Right hindlimb (tissue), 1 donor: ENCODE results near the gene HSPA2.
A peak's percentile ranks its signal among the peaks of the same experiment; 100 is the strongest.

ENCODE experiments used
- DNase-seq: peaks from one replicate; pipeline ENCODE4 v3.0.0-alpha.2; 2018

Gene HSPA2

DNA sequence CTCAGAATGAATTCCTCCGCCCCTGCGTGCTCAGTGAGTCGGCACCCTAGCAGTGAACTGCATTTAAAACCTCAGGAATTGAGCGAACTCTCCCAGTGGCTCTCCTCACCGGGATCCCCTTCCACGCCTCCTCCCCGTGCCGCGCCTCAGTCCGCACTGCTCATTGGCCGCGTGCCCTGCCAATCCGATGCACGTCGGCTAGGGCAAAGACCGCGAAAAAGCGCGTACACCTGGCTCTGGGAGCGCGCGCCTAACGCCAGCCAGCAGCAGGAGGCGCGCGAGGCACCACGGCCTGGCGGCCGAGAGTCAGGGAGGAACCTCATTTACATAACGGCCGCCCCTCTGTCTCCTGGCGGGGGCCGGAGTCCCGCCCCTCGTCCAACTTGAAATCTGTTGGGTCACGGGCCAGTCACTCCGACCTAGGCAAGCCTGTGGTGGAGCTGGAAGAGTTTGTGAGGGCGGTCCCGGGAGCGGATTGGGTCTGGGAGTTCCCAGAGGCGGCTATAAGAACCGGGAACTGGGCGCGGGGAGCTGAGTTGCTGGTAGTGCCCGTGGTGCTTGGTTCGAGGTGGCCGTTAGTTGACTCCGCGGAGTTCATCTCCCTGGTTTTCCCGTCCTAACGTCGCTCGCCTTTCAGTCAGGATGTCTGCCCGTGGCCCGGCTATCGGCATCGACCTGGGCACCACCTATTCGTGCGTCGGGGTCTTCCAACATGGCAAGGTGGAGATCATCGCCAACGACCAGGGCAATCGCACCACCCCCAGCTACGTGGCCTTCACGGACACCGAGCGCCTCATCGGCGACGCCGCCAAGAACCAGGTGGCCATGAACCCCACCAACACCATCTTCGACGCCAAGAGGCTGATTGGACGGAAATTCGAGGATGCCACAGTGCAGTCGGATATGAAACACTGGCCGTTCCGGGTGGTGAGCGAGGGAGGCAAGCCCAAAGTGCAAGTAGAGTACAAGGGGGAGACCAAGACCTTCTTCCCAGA, at the start of gene HSPA2:
TSS of gene HSPA2 (plus strand) at position 534 of the 995 bp plus-strand sequence. CDS start at position 643, 109 bp downstream.
- DNase-seq, result peak; percentile 100

DNA sequence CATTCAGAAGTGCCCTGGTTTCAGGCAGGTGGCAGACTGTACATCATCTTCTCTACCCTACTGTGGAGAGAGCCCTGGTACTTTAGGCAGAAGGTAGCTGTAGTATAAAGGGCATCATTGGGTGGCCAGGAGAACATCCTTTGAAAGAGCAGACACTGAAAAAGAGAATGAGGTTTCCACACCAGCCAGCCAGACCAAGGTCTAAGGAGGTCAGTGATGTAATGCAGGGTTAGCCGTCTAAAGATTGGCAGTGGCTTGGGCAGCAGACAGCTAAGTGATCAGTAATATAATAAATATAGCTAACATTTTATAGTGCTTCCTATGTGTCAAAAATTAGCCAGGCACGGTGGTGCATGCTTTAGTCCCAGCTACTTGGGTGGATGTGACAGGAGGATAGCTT, 48.9 kb upstream of the HSPA2 start:
- DNase-seq, result no peak

DNA sequence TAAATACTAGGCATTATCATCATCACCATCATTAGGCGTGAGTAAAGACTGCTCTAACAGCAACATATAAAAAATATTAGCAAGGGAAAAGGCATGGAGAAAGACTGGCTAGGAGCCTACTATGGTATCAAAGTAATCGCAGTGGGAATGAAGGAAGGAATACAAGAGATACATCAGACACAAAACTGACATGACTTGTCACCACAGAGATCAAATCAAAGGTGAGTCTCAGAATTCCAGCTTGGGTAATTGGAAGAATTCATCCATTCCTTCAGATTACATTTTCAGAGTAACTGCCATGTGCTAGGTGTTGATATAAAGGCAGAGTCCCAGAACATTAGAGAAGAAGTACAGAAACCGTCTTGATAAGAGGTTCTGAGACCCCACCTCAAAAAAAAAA, 47.1 kb upstream of the HSPA2 start:
- DNase-seq, result no peak

DNA sequence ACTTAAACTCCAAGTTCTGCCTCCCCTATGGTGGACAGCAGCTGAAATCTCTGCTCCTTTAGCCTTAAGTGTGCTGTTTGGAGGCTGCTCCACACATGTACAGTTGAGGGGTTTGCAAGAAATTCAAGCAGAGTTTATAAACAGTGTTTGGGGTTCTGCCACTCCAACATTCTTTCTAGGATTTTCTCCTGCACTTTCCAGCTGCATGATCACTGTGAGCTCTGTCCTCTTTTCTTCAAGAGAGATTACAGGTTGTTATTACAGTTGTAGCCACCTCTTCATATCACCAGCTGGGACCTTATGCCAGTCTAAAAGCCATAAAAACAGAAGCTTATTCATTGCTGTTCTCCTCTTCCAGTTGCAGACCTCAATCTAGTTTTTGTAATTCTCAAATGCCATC, 45.3 kb upstream of the HSPA2 start:
- no peak for DNase-seq

DNA sequence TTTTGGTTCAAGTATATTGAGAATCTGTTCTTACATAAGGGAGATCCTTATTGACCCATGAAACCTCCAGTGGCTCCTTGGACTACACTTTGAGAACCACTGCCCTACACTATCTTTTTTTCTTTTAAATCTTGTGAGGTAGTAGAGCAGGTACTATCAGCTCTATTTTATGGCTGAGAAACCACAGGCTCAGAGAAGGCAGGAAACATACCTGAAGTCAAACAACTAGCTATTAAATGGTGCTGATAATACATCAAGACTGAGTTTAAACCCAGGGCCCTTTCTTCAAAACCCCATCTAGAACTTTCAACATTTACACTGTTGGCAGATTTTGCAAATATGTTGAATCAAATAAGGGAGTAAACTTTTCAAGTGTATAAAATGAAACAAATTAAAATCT, 43.8 kb upstream of the HSPA2 start:
- DNase-seq, result no peak

DNA sequence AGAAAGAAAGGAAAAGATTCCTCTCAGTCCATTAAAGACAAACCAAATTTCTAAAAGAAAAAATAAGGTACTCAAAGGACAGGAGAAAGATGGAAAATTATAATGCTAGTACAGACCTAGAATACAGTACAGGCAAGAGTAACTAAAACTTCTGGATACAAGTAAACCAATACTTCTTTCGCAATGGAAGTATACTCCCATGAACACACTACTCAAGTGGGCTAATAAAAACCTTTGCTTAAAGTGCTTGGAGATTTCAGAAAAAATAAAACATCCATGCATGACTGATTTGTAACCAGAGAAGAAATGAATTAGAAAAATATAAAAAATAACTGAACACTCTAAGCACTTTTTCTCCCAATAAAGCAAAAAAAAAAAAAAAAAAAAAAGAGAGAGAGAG, 40.5 kb upstream of the HSPA2 start:
- no peak for DNase-seq

DNA sequence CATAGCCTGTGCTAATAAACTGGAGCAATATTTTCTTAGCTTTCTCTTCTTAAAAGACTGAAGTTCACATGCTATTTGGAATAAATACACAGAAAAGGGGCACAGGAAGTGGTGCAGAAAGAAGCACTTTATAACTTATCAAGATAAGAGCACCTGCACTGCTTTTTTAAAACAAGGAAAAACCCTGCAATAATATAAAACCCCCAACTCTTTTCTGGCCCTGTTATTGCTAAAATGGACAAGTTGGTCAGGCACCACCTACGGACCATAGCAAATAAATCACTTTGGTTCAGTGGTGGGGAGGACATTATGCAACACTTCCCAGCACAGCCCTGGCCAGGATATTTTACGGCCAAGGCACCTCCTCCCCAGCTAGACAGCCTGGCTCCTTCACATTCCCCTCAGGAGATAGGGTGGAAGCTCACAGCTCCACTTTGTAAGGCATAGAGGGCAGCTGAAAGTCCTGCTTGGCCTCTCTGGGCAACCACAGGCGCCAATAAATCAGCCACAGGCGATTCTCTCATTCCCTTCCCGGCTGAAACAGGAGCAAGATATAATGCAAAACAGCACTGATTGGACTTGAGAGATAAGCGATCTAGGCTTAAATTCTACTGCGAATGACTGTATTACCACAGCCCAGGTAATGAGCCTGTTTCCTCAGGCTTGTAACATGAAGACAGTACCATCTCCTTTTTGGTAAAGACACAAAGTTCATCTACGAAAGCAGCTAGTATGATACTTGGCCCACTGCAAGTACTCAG, 39.0 kb upstream of the HSPA2 start:
- peak; percentile 25 for DNase-seq

DNA sequence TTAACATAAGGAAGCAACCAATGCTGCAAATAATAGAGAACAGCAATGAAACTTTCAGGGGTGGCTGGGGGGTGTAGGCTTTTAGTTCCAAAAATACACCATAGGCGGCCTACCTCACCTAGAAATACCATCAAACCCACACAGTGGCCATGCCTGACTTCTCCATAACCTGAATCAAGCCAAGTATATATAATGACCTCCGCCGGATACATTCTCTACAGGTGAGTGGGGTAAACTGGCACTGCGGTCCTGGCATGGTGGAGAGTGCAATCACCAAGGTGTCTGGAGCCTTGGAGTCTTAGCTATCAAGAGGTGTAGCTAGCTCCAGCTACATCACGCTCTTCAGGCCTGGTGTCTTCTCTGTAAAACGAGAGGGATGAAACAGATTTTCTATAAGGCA, 38.1 kb upstream of the HSPA2 start:
- no peak for DNase-seq

DNA sequence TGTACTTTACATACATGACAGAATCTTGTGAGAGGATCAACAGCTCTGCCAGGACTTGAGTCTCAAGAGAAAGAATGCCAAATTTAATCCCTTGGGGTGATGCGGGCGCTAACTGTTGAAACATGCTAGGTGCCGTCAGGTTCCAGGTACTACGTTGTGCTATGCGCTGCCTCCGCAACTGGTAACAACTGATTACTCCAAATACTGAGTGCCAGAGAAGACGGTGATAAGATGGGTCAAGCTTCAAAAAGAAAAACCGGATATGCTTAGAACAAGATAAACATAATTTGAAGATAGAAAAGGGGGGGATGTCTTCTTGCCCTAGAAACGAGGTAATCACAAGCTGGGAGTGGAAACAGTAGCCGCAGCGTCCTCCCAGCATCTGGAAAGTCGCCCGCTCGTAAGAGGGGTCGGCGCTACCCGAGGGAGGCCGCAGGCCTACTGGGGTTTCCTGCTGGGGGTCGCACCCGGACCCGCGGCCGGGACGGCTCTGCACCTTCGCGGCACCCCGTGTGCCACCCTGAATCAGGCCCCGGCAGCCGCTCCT, 37.6 kb upstream of the HSPA2 start:
- DNase-seq, result peak; percentile 26

DNA sequence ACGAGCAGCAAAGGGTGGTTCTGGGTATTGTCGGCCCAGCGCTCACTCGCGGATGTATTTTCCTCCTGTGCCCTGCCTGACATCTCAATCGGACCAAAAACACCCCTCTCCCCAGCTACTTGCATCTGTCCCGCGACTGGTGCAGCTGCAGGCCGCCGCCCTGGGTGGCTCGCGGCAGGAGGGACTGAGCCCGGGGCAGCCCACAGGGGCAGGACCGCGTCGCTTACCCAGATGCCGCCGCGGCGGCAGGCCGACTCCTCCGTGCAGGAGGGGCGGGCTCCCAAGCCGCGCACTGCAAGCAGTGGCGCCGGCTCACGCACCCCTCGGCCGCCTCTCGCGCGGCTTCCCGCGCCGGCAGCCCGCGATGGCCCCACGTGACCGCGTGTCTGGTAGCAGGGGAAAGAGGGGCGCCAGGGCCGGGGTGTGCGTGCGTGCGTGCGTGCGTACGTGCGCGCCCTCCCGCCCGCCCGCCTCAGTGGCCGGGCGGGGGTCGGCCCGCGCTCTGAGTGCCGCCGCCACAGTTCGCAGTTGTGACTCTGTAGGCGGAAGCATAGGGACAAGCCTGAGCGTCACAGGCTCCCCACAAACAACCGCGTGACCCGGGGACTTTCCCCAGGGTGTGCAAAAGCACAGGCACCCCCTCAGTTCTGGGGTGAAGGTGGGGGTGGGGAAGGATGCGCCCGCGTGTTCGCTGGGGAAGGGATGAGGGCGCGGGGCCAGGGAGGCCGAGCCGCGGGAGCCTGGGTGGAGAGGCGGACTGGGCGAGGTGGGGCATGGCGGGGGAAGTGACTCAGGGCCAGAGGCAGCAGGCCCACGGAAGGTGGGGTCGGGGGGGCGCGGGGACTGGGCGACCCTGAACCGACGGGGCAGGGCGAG, 36.9 kb upstream of the HSPA2 start, which contains the start of gene ZBTB25:
TSS of gene ZBTB25 (minus strand) at position 405 of the 876 bp plus-strand sequence. CDS start 13,305 bp downstream, outside the sequence.
- DNase-seq, result peak; percentile 97

DNA sequence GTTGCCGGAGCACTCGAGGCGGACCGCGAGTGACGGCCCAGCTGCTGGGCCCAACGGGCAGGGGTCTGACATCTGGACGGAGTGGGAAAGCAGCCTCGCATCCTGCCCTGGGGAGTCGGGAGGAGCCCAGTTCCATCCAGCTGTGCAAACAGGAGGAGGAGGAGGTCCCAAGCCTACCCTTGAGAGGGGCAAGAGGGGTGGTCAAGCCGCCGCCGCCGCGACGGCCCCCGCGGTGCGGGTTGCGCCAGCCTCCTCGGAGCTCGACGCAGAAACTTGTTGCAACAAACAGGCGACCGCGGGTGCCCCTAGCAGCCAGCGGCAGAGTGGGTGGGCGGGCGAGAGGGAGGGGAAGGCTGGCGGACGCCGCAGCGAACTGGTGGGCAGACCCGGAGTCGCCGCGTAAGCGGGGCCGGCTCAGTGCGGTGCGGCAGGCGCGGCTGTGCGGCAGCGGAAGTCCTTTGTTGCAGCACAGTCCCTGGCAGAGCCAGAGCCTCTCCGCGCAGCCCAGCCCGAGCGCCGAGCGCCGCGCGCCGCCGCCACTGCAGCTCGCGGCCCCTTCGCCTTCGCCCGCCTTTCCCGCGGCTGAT, 36.1 kb upstream of the HSPA2 start, which contains the start of gene ZBTB1:
TSS of gene ZBTB1 (plus strand) at position 461 of the 587 bp plus-strand sequence. CDS start 16,735 bp downstream, outside the sequence.
- DNase-seq, result peak; percentile 92

DNA sequence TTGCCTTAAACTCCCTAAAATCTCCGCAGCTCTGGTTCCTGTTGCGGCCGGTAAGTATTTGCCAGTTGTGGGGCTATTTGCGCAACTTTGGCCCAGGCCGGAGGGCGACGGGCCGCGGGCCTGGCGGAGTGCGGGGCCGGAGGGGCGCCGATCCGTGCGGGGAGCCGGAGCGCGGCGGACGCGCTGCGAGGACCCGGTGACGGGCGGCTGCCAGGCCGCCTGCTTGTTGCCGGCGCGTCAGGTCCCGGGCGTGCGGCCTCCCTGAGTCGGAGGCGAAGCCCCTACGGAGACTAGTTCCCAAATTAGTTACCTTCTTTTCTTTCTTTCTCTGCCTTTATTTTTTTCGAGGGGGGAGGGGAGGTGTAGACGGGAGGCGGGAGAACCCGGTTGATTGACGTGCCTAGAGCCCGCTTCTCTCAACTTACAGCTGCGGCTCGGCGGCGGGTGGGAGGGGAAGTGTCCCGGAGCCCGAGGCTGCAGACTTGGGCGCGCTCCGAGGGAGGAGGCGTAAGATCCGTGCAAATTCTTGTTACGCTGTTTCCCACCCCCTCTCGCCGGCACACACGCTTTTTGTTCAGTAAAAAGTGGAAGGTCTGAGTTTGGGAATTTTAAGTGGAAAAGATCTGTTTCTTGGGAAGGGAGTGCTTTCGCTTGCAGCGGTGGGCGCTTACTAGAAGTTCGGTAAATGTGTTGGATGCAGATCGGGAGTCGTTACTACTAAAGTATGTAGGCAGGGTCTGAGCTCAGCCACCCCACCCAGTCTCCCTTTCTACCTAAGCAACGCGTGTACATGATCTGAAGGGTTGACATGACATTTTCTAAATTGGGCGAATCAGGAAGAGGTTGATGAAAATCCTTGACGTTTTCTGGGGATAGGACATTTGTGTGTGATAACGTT, 35.4 kb upstream of the HSPA2 start:
- peak; percentile 95 for DNase-seq

DNA sequence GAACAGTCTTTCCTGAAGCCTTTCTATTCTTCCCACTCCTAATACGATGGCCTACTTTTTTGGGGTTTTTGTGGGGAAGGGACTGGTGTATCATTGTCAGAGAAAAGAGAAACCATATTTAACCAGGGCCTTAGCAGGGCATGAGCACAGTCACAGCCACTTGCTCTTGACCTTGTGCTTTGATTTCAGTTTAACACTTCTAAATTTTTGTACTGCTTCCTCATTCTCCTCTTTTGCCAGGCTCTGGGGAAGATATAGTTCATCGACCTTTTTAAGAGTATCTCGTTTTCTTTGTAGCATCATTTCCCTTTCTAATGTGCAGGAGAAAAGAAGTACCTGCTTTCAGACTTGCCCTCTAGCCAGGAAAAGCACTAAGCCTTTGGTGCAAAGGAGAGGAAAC, 33.8 kb upstream of the HSPA2 start:
- DNase-seq, result no peak

DNA sequence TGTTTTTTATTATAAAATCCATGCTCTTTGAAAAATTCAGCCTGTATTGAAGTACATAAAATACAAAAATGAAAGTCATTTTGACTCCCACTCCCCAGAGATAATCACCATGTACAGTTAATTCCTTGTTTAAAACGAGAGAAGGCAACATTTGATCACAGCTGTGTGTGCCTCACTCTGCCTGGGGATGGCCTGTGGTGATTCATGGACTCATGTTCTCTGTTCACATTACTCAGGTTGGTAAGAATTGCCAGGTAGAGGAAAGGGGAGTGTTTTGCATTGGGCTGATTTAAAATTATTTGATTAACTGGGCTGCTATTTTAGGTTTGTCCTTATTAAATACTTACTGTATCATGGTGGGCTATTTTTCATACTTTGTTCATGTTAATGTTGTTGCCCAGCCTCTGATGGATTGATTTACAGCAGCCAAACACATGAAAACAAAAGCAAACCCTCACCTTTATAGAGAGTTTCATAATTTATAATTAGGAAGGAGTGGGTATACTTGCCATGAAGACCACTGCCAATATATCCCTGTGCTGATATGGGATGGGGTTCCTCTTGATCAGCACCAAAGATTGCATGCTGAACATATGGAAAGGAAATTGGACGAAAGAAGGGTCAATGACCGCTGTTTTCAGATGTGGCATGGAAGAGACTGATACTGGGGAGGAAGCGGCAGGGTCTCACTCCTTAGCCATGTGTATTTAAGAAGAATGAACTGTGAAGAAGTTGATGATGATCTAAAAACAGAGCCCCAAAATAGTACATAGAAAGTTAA, 33.0 kb upstream of the HSPA2 start:
- no peak for DNase-seq

DNA sequence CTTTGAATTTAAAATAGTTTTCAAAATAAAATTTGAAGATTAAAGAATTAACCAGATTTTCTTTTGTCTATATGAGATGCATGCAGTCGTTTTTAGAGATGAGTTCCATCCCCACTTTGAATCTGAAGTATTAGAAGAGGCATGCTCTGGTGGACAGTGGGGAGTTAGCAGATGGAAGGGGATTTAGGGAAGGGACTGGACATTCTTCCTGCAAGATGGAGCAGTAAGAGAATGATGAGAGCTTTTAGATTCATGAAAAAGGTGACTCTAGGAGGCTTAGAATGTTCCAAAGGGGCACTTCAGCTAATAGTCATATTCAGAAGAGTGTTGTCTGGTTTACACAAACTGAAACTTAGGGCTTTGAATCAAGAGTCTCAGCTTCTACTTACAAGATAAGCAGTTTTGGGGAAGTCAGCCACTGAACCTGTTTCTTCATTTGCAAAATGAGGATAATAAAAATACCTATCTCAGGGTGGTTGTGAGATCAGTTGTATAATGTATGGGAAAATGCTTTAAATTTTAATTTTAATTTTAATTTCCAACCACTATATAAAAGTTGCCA, 32.2 kb upstream of the HSPA2 start:
- no peak for DNase-seq

DNA sequence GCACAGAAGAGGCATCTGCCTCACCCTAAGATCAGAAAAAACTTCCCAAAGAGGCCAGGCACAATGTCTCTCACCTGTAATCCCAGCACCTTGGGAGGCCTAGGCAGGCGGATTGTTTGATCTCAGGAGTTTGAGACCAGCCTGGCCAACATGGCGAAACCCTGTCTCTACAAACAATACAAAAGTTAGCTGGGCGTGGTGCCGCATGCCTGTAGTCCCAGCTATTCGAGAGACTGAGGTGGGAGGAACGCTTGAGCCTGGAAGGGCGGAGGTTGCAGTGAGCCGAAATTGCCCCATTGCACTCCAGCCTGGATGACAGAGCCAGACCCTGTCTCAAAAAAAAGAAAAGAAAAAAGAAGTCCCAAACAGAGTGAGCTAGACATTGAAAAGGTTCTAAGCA, 31.5 kb upstream of the HSPA2 start:
- no peak for DNase-seq

DNA sequence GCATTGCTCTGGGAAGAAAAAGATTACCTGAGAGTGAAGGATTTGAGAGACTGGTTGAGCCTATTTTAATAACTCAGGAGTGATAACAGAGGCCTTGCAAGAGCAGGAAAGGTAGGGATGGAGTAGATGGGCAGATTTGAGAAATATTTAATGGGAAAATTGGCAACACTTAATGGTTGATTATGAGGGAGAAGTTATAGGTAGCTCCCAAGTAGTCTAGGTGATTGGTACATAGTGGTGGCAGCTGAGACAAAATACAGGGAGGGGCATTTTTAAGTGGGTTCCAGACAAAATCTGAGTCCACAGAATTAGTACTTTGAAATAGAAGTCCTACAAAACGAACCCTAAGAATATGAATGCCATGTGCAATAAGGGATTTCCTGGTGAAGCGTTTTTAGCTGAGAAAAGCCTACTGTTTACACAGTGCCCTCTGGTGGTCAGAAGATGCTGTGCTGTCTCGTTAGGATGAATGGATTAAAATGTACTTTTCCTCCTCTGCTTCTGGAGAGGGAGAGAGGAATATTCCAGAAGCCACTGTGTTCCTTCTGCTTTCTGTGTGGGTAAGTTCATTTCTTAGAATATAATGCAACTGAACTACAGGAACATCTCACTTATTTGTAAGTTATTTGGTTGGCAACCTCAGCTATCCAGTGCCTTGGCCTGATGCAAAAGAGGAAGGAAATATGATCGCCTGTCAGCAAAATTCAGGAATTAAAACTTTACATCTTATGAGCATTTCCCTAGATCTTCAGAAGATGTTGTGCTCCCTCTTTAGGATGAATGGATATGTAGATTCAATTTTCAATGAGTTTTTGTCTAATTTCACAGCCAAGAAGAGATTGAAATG, 29.5 kb upstream of the HSPA2 start:
- DNase-seq, result peak; percentile 49

DNA sequence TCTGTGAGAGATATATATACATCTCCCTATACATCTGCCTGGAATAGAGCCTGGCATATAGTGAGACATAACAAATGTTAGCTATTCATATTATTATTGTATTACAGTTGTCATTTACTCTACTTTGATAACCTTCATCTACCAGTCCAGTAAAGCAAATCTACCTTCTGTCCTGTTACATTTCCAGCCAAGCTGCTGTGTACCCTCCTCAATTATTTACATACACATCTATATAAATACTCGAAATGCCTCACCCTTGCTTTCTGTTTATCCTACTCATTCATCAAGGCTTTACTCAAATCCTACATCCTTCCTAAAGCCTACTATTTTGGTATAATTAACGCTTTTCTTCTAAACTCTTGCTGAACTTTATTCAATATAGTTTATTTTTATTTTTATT, 27.3 kb upstream of the HSPA2 start:
- DNase-seq, result no peak

DNA sequence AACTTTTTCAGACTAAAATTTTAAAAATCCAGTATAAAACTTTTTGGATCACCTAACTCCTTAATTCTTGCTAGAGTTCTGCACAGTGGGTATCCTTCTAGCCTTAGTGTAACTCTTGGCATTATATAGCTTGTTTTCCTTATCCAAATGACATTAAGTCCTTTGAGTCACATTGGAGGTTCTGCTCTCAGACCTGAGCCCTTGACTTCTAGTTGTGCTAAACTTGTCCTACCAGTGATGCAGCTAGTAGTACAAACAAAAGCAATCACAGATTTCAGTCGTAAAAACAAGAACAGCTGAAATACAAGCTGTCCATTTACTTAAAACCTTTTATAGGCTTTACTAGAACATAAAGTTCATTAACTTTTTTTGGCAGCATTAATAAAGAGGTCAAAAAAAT, 25.5 kb upstream of the HSPA2 start:
- no peak for DNase-seq
